Adipose tissue (tissue), 3 donors: Measurements from ENCODE around the gene ATP2B2. TPM values are rescaled to one million over a fixed set of nuclear protein-coding genes. Genes with fewer than 3 reads are reported as not detected.

Experiments used
- H3K27ac ChIP-seq: one replicate; pipeline ENCODE4 v1.5.1; 2013; ENCODE audit warnings: low read depth, low read length
- WGBS, 3 donors: extraction: QIAGEN DNeasy Blood & Tissue Kit; methylation state at CpG; one replicate each; pipeline ENCODE4 v1.1.7; 2013; 5-methylcytosine and 5-hydroxymethylcytosine counted together
- polyA plus RNA-seq, 3 donors: library from polyadenylated mRNA; stranded (reverse); fragments of 200-250 nt; gene quantifications; one replicate each; pipeline ENCODE4 v1.2.3, GENCODE V29; 2013
- donor health status: healthy with polysubstance abuse.
- donor health status: Bipolar disorder and iron deficiency.
- donor health status: healthy.

ATP2B2 gene
- polyA plus RNA-seq, 3 donors: 0.02 to 0.79 (median 0.03) TPM

DNA sequence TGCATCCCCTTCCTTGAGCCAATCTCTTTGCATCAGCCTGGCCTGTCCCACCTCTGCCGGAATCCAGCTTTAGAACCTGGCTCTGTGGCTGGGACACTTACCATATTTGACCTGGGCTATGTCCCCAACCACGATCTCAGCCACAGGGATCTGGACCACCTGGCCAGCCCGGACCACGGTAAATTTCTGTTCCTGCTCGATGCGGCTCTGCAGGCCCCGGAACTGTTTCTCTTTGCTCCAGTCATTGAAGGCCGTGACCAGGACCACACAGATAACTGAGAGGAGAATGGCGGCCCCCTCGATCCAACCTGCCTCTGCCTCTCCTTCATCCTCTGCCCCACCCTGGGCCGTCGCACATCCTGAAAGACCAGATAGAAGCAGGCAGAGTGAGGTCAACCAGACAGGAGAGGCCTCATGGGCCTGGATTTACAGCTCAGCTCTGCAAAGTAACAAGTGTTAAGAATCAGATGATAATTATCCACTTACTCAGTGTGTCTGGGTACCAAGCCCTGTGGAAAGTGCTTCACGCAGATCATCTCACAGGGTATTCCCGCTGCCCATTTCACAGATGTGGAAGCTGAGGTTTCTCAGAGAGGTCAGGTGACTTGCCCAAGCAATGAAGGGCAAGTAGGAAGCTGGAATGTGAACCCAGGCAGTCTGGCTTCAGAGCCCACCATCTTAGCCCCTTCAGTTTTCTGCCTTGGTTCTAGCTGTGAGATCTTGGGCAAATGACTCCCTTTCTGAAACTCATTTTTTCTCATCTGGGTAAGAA is 103.2 kb downstream of the ATP2B2 start:
- 91 to 96% (median 95%) methylated on average over 14 of the region's 14 CpGs for WGBS, 3 donors
- no peak overlapping the region for H3K27ac ChIP-seq

DNA sequence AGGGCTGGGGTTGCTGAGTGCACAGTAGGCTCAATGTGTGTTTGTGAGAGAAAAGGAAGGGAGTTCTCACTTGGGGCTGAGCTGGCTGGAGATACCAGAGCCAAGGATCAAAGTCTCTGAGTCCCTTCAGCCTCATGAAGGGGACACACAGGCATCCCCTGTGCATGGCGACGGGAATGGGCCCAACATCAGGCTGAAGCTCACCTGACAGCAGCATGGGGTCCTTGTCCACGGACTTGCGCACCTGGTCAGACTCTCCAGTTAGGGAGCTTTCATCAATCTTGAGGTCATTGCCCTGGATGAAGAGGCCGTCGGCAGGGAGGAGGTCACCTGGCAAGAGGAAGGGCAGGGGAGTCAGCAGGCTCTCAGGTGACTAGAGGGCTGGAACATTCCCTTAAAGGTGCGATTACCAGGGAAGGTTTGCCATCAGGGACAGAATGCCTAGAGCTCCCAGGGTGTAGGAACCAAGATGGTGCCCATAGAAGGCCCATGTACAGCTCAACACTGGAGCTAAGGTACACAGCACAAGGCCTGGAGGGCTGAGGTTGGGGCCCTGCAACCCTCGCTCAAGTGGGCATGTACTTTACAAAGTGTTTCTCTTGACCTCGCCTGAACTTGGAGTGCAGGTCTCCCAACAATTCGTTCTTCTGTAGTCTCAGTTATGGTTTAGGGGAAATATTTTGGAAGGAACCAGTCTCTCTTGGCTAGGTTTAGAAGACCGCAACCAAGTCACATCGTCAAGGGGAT is 104.5 kb downstream of the ATP2B2 start:
- no peak overlapping the region for H3K27ac ChIP-seq
- WGBS, 3 donors: 85 to 96% (median 95%) methylated on average over 12 of the region's 12 CpGs

DNA sequence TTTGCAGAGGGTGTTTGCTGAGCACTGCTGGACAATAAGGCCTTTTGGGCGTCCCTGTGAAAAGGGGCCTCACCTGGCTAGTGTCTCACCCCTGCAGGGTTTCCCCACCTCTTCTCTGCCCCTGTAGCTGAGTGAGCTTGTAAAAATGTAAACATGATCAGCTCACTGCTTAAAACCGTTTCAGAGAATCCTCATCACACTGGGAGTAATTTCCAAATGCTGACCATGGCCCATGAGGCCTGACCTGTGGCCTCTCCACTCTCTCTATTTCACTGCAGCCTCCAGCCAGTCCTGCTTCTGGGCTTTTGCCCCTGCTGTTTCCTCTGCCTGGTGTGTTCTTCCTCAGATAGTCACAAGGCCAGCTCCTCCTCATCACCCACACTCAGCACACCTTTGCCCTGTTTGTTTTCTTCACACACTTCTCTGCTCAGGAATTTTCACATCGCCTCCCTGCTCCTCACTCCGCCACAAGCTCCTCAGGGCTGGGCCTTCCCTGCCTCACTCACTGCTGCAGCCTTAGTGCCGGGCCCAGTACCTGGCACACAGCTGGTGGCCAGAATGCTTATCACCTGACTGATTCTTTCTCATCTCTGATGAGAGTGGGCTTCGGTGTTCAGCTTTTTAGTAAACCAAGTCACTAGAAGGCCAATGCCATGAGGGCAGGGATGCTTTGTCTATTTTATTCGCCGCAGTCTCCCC is 105.2 kb downstream of the ATP2B2 start:
- H3K27ac ChIP-seq: no peak overlapping the region
- 72 to 85% (median 79%) methylated on average over 8 of the region's 8 CpGs for WGBS, 3 donors

DNA sequence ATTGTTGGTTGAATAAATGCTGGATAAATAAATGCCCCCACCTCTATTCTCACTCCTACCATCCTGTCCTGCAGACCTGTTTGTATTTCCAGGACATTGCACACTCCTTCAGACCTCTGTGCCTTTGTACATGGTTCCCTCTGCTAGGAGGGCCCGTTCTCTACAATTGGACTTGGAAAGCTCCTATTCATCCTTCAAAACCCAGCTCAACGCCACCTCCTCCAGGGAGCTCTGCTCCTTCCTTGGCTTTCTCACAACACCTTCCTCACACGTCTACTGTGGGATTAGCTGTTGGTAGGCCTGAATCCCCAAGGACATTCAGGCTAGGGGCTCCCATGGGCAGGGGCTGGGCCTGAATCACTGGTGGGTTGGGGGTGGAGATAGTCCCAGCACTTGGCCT is 105.8 kb downstream of the ATP2B2 start:
- WGBS, 3 donors: 70 to 93% (median 91%) methylated on average over 3 of the region's 3 CpGs
- no peak overlapping the region for H3K27ac ChIP-seq

DNA sequence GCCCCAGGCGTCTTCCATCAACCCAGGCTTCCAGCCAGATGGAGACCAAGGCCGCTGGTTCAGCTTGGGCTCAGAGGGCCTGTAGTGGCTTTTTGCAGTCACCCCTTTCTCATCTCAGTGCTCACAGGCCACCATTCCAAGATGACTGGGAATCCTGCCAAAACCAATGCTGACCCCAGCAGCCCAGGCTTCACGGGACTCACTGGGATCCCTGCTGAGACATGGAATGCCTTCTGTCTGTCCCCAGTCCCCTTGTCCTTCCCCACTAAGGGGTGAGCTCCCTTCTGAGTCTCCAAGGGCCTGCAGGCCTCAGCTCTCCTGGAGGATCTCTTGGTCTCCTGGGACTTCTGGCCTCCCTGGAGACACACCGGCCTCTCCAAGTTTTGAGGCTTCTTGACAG is 107.0 kb downstream of the ATP2B2 start:
- 59 to 73% (median 60%) methylated on average over 4 of the region's 4 CpGs for WGBS, 3 donors
- H3K27ac ChIP-seq: no peak overlapping the region

DNA sequence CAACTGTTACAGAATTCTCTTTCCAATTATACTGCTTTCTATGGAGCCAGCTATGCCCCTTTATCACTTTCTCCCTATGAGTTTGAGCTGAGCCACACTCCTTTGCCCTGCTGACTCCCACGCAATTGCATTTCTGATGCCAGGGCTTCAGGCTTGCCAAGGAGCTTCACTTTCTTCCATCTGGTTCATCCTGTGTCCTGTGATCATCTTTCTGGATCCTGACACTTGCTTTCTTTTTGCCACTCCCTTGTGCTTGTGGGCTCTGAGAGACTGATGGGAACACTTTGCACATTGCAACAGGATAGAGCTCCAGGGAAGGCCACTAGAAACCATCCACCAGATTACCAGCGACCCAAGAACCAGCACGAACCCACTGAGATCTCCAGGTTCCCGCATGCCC is 107.5 kb downstream of the ATP2B2 start:
- H3K27ac ChIP-seq: no peak overlapping the region
- WGBS, 3 donors: 59 to 83% (median 77%) methylated on average over 4 of the region's 4 CpGs

DNA sequence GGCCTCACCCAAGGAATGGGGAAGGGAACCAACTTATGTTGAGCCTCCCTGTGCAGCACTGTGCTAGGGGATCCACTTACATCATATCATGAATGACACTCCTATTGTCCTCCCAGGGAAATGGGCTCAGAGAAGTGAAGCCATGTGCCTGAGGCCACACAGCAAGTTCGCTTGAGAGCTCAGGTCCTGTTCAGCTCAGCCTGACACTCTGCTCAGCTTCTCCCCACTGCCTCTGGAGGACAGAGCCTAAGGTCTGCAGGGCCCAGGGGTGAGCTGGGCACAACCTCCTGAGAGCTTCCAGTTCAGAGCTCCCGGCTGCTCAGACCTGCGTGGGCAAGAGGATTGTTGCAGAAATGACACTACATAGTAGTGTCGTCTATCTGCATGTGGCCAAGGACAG is 108.5 kb downstream of the ATP2B2 start:
- WGBS, 3 donors: 65 to 87% (median 80%) methylated on average over 4 of the region's 4 CpGs
- H3K27ac ChIP-seq: no peak overlapping the region

DNA sequence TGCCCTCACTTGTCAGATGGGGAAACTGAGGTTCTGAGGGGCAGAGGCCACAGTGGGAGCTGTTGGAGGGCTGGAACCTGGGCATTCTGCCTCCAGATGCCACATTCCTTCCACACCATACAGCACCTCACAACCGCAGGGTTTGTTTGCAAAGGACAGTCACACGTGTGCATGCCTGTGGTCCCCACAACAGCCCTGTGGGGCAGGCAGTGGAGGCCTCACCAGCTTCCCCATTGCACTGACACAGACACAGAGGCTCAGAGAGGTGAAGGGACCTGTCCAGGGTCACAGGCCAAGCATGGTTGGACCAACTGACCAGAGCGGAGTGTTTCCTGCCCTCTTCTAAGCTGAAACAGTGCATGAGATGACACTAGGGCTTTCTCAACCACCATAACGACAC is 109.3 kb downstream of the ATP2B2 start:
- 66 to 83% (median 72%) methylated on average over 4 of the region's 4 CpGs for WGBS, 3 donors
- no peak overlapping the region for H3K27ac ChIP-seq

DNA sequence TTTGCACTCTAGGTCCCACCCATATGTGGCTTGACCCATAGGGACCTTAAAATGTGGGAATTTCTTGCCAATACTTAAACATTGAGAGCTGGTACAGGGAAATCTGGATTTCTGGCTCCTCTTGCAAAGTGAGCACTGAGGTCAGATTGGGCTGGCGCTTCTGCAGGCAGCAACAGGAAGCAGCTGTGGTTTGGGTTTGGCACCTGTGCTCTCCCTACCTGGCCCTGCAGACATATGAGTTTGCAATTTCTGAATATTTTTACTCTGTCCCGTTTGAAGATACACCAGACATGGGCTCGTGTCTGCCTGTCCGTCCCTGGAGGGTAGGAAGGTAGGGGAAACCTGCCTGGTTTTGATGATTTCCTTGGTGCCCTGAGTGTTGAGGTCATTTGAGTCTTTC is 109.7 kb downstream of the ATP2B2 start:
- WGBS, 3 donors: 53 to 70% (median 55%) methylated on average over 4 of the region's 4 CpGs
- H3K27ac ChIP-seq: no peak overlapping the region

DNA sequence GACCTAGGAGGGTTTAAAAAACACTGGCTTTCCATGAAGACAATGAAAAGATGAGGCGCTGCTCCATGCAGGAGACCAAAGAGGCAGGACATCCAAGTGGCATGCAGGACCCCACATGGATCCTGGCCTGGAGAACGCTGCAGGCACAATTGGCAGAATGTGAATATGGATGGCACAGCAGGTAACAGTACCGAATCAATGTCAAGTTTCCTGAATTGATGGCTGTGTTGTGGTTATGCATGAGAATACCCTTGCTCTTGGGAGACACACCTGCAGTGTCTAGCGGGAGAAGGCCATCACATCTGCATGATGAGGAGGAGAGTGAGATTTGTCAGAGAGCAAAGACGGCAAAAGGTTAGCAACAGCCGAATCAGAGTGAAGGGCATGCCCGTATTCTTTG is 110.2 kb downstream of the ATP2B2 start:
- 84 to 87% (median 84%) methylated on average over 7 of the region's 7 CpGs for WGBS, 3 donors
- H3K27ac ChIP-seq: no peak overlapping the region

DNA sequence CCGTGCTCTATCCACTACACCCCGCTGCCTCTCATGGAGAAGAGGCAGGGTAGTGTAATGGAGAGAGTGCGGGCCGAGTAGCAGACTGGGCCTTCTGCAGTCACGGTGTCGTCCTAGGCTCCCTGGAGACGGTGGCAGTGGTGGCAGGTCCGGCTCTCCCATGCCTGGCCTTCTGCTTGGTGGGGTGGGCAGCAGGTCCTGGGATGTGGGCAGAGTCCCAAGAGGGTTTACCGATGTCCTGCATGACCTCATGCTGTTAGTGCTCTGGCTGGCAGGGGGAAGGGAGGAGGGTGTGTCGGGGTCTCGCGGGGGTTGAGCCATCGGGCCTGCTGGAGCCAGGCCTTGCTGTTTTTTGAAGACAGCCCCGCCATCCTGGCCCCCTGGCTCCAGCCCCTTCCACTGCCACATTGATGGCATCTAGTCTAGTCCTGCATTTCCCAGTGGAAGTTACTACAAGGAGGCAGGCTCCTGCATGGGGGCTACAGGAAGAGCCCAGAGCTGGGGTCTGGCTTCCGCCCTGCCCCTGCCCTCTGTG is 110.8 kb downstream of the ATP2B2 start:
- 75 to 92% (median 88%) methylated on average over 15 of the region's 15 CpGs for WGBS, 3 donors
- no peak overlapping the region for H3K27ac ChIP-seq

DNA sequence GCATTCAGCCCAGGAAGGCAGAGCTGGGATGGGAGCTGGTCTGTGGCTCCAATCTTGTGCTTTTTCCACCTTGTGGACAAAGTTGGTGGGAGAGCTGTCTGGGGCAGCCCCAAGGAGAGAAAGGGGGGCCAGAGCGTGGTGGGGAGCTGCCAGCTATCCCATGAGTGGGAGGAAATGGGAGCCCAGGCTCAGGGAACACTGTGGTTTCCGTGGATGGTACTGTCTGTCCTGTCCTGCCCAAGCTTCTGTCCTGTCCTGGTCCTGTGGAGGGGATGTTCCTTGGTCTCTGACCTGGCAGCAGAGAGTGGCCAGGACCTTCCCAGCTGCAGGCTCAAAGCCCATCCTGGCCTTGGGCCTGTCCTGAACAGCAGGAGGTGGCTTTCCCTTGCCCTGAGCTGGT is 111.9 kb downstream of the ATP2B2 start:
- H3K27ac ChIP-seq: no peak overlapping the region
- WGBS, 3 donors: 35 to 85% (median 71%) methylated on average over 2 of the region's 2 CpGs

DNA sequence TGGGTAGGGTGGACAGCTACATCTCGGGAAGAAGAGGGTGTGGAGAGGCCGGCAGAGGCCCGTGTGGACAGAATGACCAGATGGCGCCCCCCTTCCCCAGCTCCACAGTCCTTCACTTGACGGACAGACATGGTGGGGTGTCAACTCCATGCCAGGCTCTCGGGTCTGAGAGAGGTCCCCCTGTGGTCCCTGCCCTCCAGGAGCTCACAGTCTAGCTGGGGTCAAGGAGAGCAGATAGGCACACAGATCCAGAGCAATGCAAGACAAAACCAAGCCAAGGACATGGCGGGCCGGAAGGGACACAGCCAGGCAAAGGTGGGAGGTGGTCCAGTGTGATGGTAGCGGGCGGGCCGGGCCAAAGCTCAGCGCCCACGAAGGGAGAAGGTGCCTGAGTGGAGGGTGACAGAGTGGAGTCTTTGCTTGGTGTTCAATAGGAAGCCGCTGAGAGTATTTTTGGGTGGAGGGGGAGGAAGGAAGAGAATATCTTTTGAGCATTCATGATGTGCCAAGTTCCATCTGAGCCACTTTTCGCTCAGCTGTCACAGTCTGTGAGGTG is 112.4 kb downstream of the ATP2B2 start:
- 75 to 94% (median 89%) methylated on average over 15 of the region's 15 CpGs for WGBS, 3 donors
- H3K27ac ChIP-seq: no peak overlapping the region

DNA sequence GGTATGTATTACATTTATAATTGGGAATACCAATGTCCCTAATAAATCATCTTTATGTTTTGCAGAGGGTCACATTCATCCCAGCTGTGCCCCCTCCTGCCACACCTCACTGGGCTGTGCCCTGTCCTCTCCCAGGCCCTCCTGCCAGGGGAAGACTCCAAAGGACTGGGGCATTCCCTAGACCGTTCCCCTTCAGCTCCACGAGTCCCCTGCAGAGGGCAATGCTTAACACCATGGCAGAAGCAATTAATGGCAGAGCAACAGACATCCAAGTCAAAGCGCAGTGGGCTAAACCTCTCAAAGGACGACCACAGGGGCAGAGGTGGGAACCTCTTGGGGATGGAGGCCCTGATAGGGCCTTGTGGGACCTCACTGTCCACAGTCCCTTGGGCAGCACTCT is 113.1 kb downstream of the ATP2B2 start:
- 54 to 72% (median 66%) methylated on average over 4 of the region's 4 CpGs for WGBS, 3 donors
- H3K27ac ChIP-seq: no peak overlapping the region

DNA sequence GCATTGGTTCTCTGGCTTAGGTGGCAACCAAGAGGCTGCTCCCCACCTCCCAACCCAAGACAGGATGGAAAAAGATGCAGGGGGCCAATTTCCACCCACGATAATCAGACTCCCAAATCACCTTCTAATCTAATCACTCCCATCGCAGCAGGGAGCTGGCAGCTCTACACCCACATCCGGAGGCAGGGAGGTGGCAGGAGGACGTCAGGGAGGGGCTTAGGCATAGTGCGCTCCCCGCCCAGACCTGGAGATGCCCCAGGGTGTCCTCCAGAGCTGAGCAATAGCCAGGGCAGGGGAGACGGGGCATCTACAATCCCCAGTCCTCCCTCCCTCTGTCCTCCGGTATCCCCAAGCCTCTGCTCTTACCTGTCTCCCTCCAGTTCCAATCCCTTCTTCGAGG is 114.0 kb downstream of the ATP2B2 start:
- H3K27ac ChIP-seq: no peak overlapping the region
- 51 to 87% (median 81%) methylated on average over 9 of the region's 9 CpGs for WGBS, 3 donors

DNA sequence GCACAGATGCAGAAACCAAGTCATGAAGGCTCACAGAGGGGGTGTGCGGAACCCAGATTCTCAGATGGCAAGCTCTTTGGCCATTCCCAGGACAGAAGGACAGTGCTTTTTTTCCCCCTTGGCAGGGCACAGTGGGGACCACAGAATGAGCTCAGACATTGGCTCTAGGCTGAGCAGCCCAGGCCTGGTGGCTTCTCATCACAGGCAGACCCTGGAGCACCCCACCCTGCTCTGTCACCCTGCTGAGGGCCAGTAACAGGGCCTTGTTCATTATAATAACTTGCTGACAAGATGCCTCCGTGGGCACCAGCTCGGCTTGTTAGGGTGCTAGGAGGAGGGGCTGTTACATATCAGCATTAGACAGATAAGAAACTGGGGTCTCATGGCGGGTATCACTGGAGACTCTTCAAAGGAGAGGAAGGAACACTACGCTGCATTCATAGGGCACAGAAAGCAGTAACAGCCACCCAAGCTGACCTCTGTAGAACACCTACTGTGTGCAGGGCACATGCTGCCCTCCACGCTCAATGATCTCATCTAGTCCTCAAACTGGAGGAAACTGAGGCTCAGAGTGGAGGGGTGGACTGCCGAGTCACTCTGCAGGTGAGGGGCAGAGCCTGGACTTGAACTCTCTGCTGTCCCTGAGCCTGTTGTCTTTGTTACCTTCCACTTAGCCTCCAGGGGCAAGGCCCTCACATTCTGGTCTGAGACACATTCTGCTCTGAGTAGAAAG is 114.6 kb downstream of the ATP2B2 start:
- WGBS, 3 donors: 70 to 88% (median 82%) methylated on average over 7 of the region's 7 CpGs
- no peak overlapping the region for H3K27ac ChIP-seq

DNA sequence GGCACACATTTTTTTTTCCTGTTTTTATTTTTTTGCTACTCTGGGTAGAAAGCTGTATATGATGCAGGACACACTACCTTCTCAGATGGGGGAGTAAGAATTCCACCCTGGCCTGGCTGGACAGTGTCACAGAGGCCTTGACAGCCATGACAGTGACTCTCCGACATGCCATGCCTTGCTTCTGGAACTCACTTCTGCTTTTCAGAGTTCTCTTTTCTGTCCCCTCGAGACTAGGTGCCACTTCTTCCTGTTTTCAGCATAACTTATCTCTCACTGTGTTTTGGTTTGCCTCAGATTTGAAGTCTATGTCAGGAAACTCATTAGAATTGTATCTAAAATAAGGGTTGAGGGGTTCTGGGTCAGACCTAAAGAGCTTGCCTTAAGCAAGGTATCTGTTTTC is 115.4 kb downstream of the ATP2B2 start:
- WGBS, 3 donors: 35 to 50% (median 46%) methylated on average over 2 of the region's 2 CpGs
- H3K27ac ChIP-seq: no peak overlapping the region

DNA sequence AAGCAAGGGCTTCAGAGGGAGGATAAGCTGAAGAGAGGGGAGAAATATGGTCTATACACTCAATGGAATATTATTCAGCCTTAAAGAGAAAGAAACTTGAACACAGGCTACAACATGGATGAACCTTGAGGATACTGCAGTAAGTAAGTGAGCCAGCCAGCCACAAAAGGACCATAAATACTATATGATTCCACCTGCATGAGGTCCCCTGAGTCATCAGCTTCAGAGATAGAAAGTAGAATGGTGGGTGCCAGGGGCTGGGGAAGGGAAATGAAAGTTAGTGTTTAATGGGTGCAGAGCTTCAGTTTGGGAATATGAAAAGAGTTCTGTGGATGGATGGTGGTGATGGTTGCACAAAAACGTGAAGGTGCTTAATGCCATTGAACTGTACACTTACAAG is 116.0 kb downstream of the ATP2B2 start:
- no peak overlapping the region for H3K27ac ChIP-seq
- 26 to 58% (median 41%) methylated on average over 1 of the region's 1 CpG for WGBS, 3 donors
